H9 (cell line): ENCODE data around the gene FAM53B. TPM values are rescaled to one million over a fixed set of nuclear protein-coding genes. Genes with fewer than 3 reads are reported as not detected.

ENCODE experiments used
- DNase-seq: peaks from one replicate; pipeline ENCODE4 v3.0.0-alpha.2; 2017
- H2AFZ ChIP-seq: one replicate; pipeline ENCODE4 v1.6.1; 2013; ENCODE audit warnings: mild to moderate bottlenecking, low read length, control low read depth, moderate library complexity
- H2AK5ac ChIP-seq: 2 replicates; pipeline ENCODE4 v1.6.1; 2013; ENCODE audit warnings: low read length, control low read depth, mixed read lengths; ENCODE audit not compliant: insufficient read length
- H2BK120ac ChIP-seq: one replicate; pipeline ENCODE4 v1.6.1; 2013; ENCODE audit warnings: low read depth, mild to moderate bottlenecking, low read length, control low read depth, inconsistent platforms; ENCODE audit not compliant: poor library complexity, severe bottlenecking
- H2BK12ac ChIP-seq: 2 replicates; pipeline ENCODE4 v1.6.1; 2013; ENCODE audit warnings: low read length, control low read depth, mixed read lengths, low read depth; ENCODE audit not compliant: insufficient read length
- H2BK15ac ChIP-seq: 2 replicates; pipeline ENCODE4 v1.6.1; 2013; ENCODE audit warnings: low read depth, low read length, control low read depth
- H2BK20ac ChIP-seq: one replicate; pipeline ENCODE4 v1.6.1; 2013; ENCODE audit warnings: low read depth, mild to moderate bottlenecking, low read length, control low read depth, inconsistent platforms; ENCODE audit not compliant: poor library complexity, severe bottlenecking
- H2BK5ac ChIP-seq: 2 replicates; pipeline ENCODE4 v1.6.1; 2013; ENCODE audit warnings: low read length, control low read depth, mixed read lengths; ENCODE audit not compliant: insufficient read length
- H3K14ac ChIP-seq: 2 replicates; pipeline ENCODE4 v1.6.1; 2013; ENCODE audit warnings: low read length, control low read depth; ENCODE audit not compliant: insufficient read depth
- H3K18ac ChIP-seq: 2 replicates; pipeline ENCODE4 v1.6.1; 2013; ENCODE audit warnings: low read depth, mild to moderate bottlenecking, mixed read lengths, low read length, control low read depth; ENCODE audit not compliant: insufficient read length
- H3K23ac ChIP-seq: 2 replicates; pipeline ENCODE4 v1.6.1; 2013; ENCODE audit warnings: low read length, control low read depth, mixed read lengths, low read depth; ENCODE audit not compliant: insufficient read length
- H3K23me2 ChIP-seq: 2 replicates; pipeline ENCODE4 v1.6.1; 2013; ENCODE audit warnings: low read depth, mild to moderate bottlenecking, mixed read lengths, low read length, control low read depth; ENCODE audit not compliant: insufficient read length, poor library complexity, severe bottlenecking
- H3K27ac ChIP-seq: 2 replicates; pipeline ENCODE4 v1.5.1; 2013; ENCODE audit warnings: low read length, control low read depth, mixed read lengths, low read depth; ENCODE audit not compliant: insufficient read length
- H3K27me3 ChIP-seq: 2 replicates; pipeline ENCODE4 v1.6.1; 2013; ENCODE audit warnings: low read length, control low read depth, inconsistent platforms; ENCODE audit not compliant: insufficient read depth
- H3K4ac ChIP-seq: 2 replicates; pipeline ENCODE4 v1.6.1; 2013; ENCODE audit warnings: low read depth, mild to moderate bottlenecking, control low read depth, inconsistent platforms, low read length, moderate library complexity
- H3K4me1 ChIP-seq: 2 replicates; pipeline ENCODE4 v1.6.1; 2013; ENCODE audit warnings: low read length, control low read depth, inconsistent platforms; ENCODE audit not compliant: insufficient read depth
- H3K4me2 ChIP-seq: 2 replicates; pipeline ENCODE4 v1.6.1; 2013; ENCODE audit warnings: low read length, control low read depth, mixed read lengths; ENCODE audit not compliant: insufficient read length, insufficient read depth
- H3K56ac ChIP-seq: 2 replicates; pipeline ENCODE4 v1.6.1; 2013; ENCODE audit warnings: low read depth, mild to moderate bottlenecking, mixed read lengths, low read length, control low read depth; ENCODE audit not compliant: insufficient read length
- H3K79me1 ChIP-seq: 2 replicates; pipeline ENCODE4 v1.6.1; 2013; ENCODE audit warnings: low read depth, mild to moderate bottlenecking, moderate library complexity, low read length, control low read depth, inconsistent platforms; ENCODE audit not compliant: insufficient read depth, poor library complexity, severe bottlenecking
- H3K79me2 ChIP-seq: 2 replicates; pipeline ENCODE4 v1.6.1; 2013; ENCODE audit warnings: low read length, control low read depth, inconsistent platforms; ENCODE audit not compliant: insufficient read depth
- H3K9ac ChIP-seq: 2 replicates; pipeline ENCODE4 v1.6.1; 2013; ENCODE audit warnings: low read length, control low read depth, mixed read lengths; ENCODE audit not compliant: insufficient read length; ENCODE audit errors: extremely low read depth
- H3K9me3 ChIP-seq: one replicate; pipeline ENCODE4 v1.6.1; 2013; ENCODE audit warnings: low read depth, low read length, inconsistent platforms; ENCODE audit not compliant: control insufficient read depth
- H3T11ph ChIP-seq: one replicate; pipeline ENCODE4 v1.6.1; 2013; ENCODE audit warnings: mild to moderate bottlenecking, low read length, control low read depth, inconsistent platforms
- H4K20me1 ChIP-seq: one replicate; pipeline ENCODE4 v1.6.1; 2013; ENCODE audit not compliant: control insufficient read depth, insufficient read length, insufficient read depth
- H4K5ac ChIP-seq: 2 replicates; pipeline ENCODE4 v1.6.1; 2013; ENCODE audit warnings: low read depth, mild to moderate bottlenecking, mixed read lengths, low read length, control low read depth; ENCODE audit not compliant: insufficient read length
- H4K8ac ChIP-seq: replicated peaks from 2 replicates; pipeline ENCODE4 v1.6.1; 2013; ENCODE audit warnings: low read length, control low read depth, mixed read lengths, low read depth; ENCODE audit not compliant: insufficient read length
- H4K91ac ChIP-seq: 2 replicates; pipeline ENCODE4 v1.6.1; 2013; ENCODE audit warnings: low read depth, mild to moderate bottlenecking, moderate library complexity, mixed read lengths, low read length, control low read depth; ENCODE audit not compliant: insufficient read length
- H3K27ac Mint-ChIP-seq, 3 experiments: 2 replicates in 2 of 3; 3 replicates in 1 of 3; pipeline ENCODE4 v1.8.0; 2020 to 2021; ENCODE audit warnings: mixed read lengths in 3 of 3, mild to moderate bottlenecking in 1 of 3, moderate library complexity in 1 of 3
- H3K27me3 Mint-ChIP-seq: 2 replicates; pipeline ENCODE4 v1.8.0; 2021; ENCODE audit warnings: low read depth, mild to moderate bottlenecking, moderate library complexity, mixed read lengths
- H3K36me3 Mint-ChIP-seq, 3 experiments: 2 replicates in 2 of 3; 3 replicates in 1 of 3; pipeline ENCODE4 v1.8.0; 2020 to 2021; ENCODE audit warnings: low read depth in 3 of 3, mixed read lengths in 3 of 3; ENCODE audit not compliant: insufficient read depth in 1 of 3
- H3K4me1 Mint-ChIP-seq, 2 experiments: 2 replicates each; pipeline ENCODE4 v1.8.0; 2020; ENCODE audit warnings: mixed read lengths in 2 of 2
- H3K4me3 Mint-ChIP-seq, 2 experiments: 2 replicates in 1 of 2; 3 replicates in 1 of 2; pipeline ENCODE4 v1.8.0; 2020 to 2021; ENCODE audit warnings: mild to moderate bottlenecking in 2 of 2, mixed read lengths in 2 of 2, moderate library complexity in 1 of 2
- H3K9me3 Mint-ChIP-seq, 2 experiments: 2 replicates in 1 of 2; 3 replicates in 1 of 2; pipeline ENCODE4 v1.8.0; 2020; ENCODE audit warnings: mild to moderate bottlenecking in 2 of 2, mixed read lengths in 2 of 2, moderate library complexity in 1 of 2
- CTCF ChIP-seq: fragments of 200-600 bp; sonication (generic); conservative IDR thresholded peaks from 3 replicates; pipeline ENCODE4 v1.8.0; 2021; ENCODE audit warnings: antibody characterized with exemption, mild to moderate bottlenecking
- WGBS: extraction: QIAGEN DNeasy Blood & Tissue Kit; methylation state at CpG from one replicate; pipeline ENCODE4 v1.1.7; 2013; ENCODE audit warnings: missing lambda C conversion rate, low lambda C conversion rate, mixed read lengths; ENCODE audit not compliant: insufficient read length; ENCODE audit errors: extremely low coverage; 5-methylcytosine and 5-hydroxymethylcytosine counted together
- total RNA-seq: library from RNA; stranded (reverse); gene quantifications from 2 replicates; pipeline ENCODE4 v1.2.1, GENCODE V29; 2021

Gene FAM53B
- total RNA-seq, 1 experiment from 2014 or later: 11.5 TPM

GRCh38 chr10:124657806-124658205 is 86.4 kb downstream of the FAM53B start:
- no peak overlapping the region for H2BK120ac ChIP-seq
- H3K23ac ChIP-seq: no peak overlapping the region
- H3K79me1 ChIP-seq: no peaks in the 10 kb centered on the region
- TF ChIP-seq CTCF: no peak
- no peak overlapping the region for H2AFZ ChIP-seq
- H4K91ac ChIP-seq: no peak overlapping the region
- Mint-ChIP-seq H3K4me1 (peaks cover 10 to 17% of the 10 kb centered on the region in 2 experiments), H3K9me3 (no peaks in the 10 kb centered on the region), H3K36me3 (peaks cover 0 to 4% (median 0%) of the 10 kb centered on the region in 3 experiments; a peak in 3 of 7 replicates), H3K4me3 (no peak overlapping the region), H3K27me3 (no peaks in the 10 kb centered on the region; the same call in 1 of the 2 replicates), H3K27ac (no peak overlapping the region)
- no peaks in the 10 kb centered on the region; the same call in 1 of the 2 replicates for H3K4me1 ChIP-seq
- no peak overlapping the region for H3K56ac ChIP-seq
- H4K8ac ChIP-seq: no peak overlapping the region
- no peaks in the 10 kb centered on the region for H3K23me2 ChIP-seq
- H2BK15ac ChIP-seq: no peak overlapping the region
- H4K20me1 ChIP-seq: no peaks in the 10 kb centered on the region
- H4K5ac ChIP-seq: no peak overlapping the region
- H2BK12ac ChIP-seq: no peak overlapping the region
- H3K14ac ChIP-seq: no peak overlapping the region
- no peak overlapping the region for H3K4ac ChIP-seq
- H2BK20ac ChIP-seq: no peak overlapping the region
- no peak overlapping the region for H2AK5ac ChIP-seq
- DNase-seq: no peak
- no peak overlapping the region for H3K27ac ChIP-seq
- no peak overlapping the region for H3K9ac ChIP-seq
- no peaks in the 10 kb centered on the region for H3K9me3 ChIP-seq
- no peak overlapping the region for H2BK5ac ChIP-seq
- no peak overlapping the region for H3K18ac ChIP-seq
- no peak overlapping the region for H3K4me2 ChIP-seq
- WGBS: no CpG with 5 or more reads among the region's 9 CpGs
- no peaks in the 10 kb centered on the region for H3K27me3 ChIP-seq
- H3T11ph ChIP-seq: no peak overlapping the region
- no peaks in the 10 kb centered on the region for H3K79me2 ChIP-seq
